Mesenchymal stem cell (in vitro differentiated cells and primary cell): Measurements from ENCODE around the gene RUNX1.

Experiments
- DNase-seq: peaks from one replicate; pipeline ENCODE4 v3.0.0-alpha.2; 2013
- H2AFZ ChIP-seq: one replicate; pipeline ENCODE4 v1.6.1; 2013; ENCODE audit warnings: low read depth, mild to moderate bottlenecking, control low read depth, inconsistent platforms, low read length, moderate library complexity
- H2AK5ac ChIP-seq: 2 replicates; pipeline ENCODE4 v1.6.1; 2013; ENCODE audit warnings: low read length, moderate library complexity, mild to moderate bottlenecking, inconsistent platforms; ENCODE audit not compliant: severe bottlenecking
- H2BK120ac ChIP-seq: one replicate; pipeline ENCODE4 v1.6.1; 2013; ENCODE audit warnings: low read depth, mild to moderate bottlenecking, inconsistent platforms, low read length, moderate library complexity
- H2BK12ac ChIP-seq, 2 experiments: one replicate each; pipeline ENCODE4 v1.6.1; 2013; ENCODE audit warnings: inconsistent platforms in 2 of 2, low read length in 2 of 2, mild to moderate bottlenecking in 2 of 2, moderate library complexity in 2 of 2, control low read depth in 1 of 2
- H2BK15ac ChIP-seq: one replicate; pipeline ENCODE4 v1.6.1; 2013; ENCODE audit warnings: mild to moderate bottlenecking, low read depth, inconsistent platforms; ENCODE audit not compliant: poor library complexity, severe bottlenecking
- H2BK5ac ChIP-seq: 2 replicates; pipeline ENCODE4 v1.6.1; 2013; ENCODE audit warnings: low read depth, mild to moderate bottlenecking, low read length, control low read depth, inconsistent platforms; ENCODE audit not compliant: poor library complexity, severe bottlenecking
- H3K14ac ChIP-seq, 2 experiments: one replicate each; pipeline ENCODE4 v1.6.1; 2013; ENCODE audit warnings: inconsistent platforms in 2 of 2, low read length in 2 of 2, control low read depth in 1 of 2, mild to moderate bottlenecking in 1 of 2, moderate library complexity in 1 of 2
- H3K18ac ChIP-seq, 2 experiments: one replicate each; pipeline ENCODE4 v1.6.1; 2013; ENCODE audit warnings: inconsistent platforms in 2 of 2, low read length in 2 of 2, control low read depth in 1 of 2, low read depth in 1 of 2, mild to moderate bottlenecking in 1 of 2
- H3K23ac ChIP-seq, 2 experiments: one replicate each; pipeline ENCODE4 v1.6.1; 2013; ENCODE audit warnings: inconsistent platforms in 2 of 2, low read length in 2 of 2, mild to moderate bottlenecking in 2 of 2, moderate library complexity in 2 of 2, control low read depth in 1 of 2
- H3K27ac ChIP-seq: 2 replicates; pipeline ENCODE4 v1.5.1; 2013; ENCODE audit warnings: mild to moderate bottlenecking, moderate library complexity, low read length, control low read depth, inconsistent platforms; ENCODE audit not compliant: poor library complexity, severe bottlenecking
- H3K27me3 ChIP-seq, 2 experiments: 2 replicates each; pipeline versions ENCODE4 v1.6.1 to v1.7.0; 2013; ENCODE audit warnings: low read length in 2 of 2, mild to moderate bottlenecking in 2 of 2, moderate library complexity in 2 of 2, control low read depth in 1 of 2, inconsistent platforms in 1 of 2; ENCODE audit not compliant: control insufficient read depth in 1 of 2, insufficient read depth in 1 of 2
- H3K36me3 ChIP-seq, 2 experiments: 2 replicates each; pipeline versions ENCODE4 v1.6.1 to v1.7.0; 2013; ENCODE audit warnings: low read length in 2 of 2, control low read depth in 1 of 2, inconsistent platforms in 1 of 2, low read depth in 1 of 2, mild to moderate bottlenecking in 1 of 2; ENCODE audit not compliant: insufficient read depth in 2 of 2, control insufficient read depth in 1 of 2
- H3K4ac ChIP-seq, 2 experiments: one replicate each; pipeline ENCODE4 v1.6.1; 2013; ENCODE audit warnings: inconsistent platforms in 2 of 2, low read length in 2 of 2, mild to moderate bottlenecking in 2 of 2, moderate library complexity in 2 of 2, control low read depth in 1 of 2, low read depth in 1 of 2
- H3K4me1 ChIP-seq: 2 replicates; pipeline ENCODE4 v1.6.1; 2013; ENCODE audit warnings: low read depth, low read length, control low read depth; ENCODE audit not compliant: control insufficient read depth, insufficient read depth
- H3K4me2 ChIP-seq: 2 replicates; pipeline ENCODE4 v1.6.1; 2013; ENCODE audit warnings: low read length, mild to moderate bottlenecking, inconsistent platforms; ENCODE audit not compliant: poor library complexity, severe bottlenecking
- H3K4me3 ChIP-seq, 2 experiments: 2 replicates each; pipeline versions ENCODE4 v1.5.1 to v1.7.0; 2013; ENCODE audit warnings: low read length in 2 of 2, mild to moderate bottlenecking in 2 of 2, control low read depth in 1 of 2, low read depth in 1 of 2; ENCODE audit not compliant: insufficient read depth in 1 of 2
- H3K79me1 ChIP-seq: replicated peaks from 2 replicates; pipeline ENCODE4 v1.6.1; 2013; ENCODE audit warnings: mild to moderate bottlenecking, control low read depth, low read length, inconsistent platforms; ENCODE audit not compliant: poor library complexity, severe bottlenecking
- H3K9ac ChIP-seq: 2 replicates; pipeline ENCODE4 v1.7.0; 2013; ENCODE audit warnings: mild to moderate bottlenecking, low read length, moderate library complexity
- H3K9me3 ChIP-seq: 2 replicates; pipeline ENCODE4 v1.7.0; 2013; ENCODE audit warnings: mild to moderate bottlenecking, low read length; ENCODE audit not compliant: control insufficient read depth
- H4K8ac ChIP-seq: one replicate; pipeline ENCODE4 v1.6.1; 2013; ENCODE audit warnings: inconsistent platforms, mild to moderate bottlenecking, low read length, moderate library complexity
- H4K91ac ChIP-seq: one replicate; pipeline ENCODE4 v1.6.1; 2013; ENCODE audit warnings: mild to moderate bottlenecking, low read length, inconsistent platforms
- whole genome bisulfite sequencing: methylation state at CpG from one replicate; pipeline ENCODE4 v1.1.7; 2013; ENCODE audit warnings: mixed read lengths; 5-methylcytosine and 5-hydroxymethylcytosine counted together

Gene RUNX1

DNA sequence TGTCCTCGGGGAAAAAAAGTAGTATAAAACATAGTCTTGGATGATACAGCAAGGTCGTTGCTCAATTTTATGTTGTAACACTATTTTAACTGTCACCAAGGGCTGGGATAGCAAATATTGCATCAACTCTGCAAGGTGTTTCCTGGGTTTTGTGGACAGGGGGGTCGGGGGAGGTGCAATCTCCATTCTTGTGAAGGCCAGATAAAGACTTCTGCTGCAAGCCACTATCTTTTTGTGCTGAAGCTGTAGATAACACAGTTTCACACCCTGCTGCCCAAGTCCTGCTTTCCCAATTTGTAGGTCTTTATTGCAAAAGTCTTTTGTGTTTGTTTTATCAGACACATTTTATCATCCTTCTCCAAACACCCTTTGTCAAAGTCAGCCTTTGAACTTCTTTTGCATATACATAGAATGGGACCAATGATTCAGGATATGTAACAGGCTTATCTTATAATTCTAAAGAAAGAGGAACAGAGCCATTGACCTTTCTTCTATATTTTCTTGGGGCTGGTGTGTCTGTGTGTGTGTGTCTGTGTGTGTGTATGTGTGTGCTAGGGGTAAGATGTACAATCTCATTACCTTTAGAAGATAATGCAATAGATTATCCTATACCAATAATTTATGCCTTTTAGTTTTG, 140.6 kb downstream of the RUNX1 start:
- no peak for DNase-seq
- no peaks in the 10 kb centered on the region for H3K4me1 ChIP-seq
- no peak overlapping the region for H4K91ac ChIP-seq
- no peak overlapping the region for H2BK15ac ChIP-seq
- no peak overlapping the region for H2AFZ ChIP-seq
- no peak overlapping the region for H3K4ac ChIP-seq
- peak overlapping the region; percentile 0 for H3K9ac ChIP-seq
- no peak overlapping the region for H2BK12ac ChIP-seq
- peak overlapping the region in 1 of 2 experiments; percentile 15 for H3K4me3 ChIP-seq
- H3K23ac ChIP-seq, result no peak overlapping the region
- H2BK5ac ChIP-seq, result no peak overlapping the region
- 63% methylated on average over 2 of the region's 3 CpGs for WGBS
- peaks cover 1% of the 10 kb centered on the region for H3K79me1 ChIP-seq
- H3K18ac ChIP-seq, result no peak overlapping the region
- no peak overlapping the region for H4K8ac ChIP-seq
- no peak overlapping the region for H2AK5ac ChIP-seq
- H2BK120ac ChIP-seq, result no peak overlapping the region
- no peaks in the 10 kb centered on the region for H3K36me3 ChIP-seq
- H3K27ac ChIP-seq, result no peak overlapping the region
- no peaks in the 10 kb centered on the region for H3K9me3 ChIP-seq
- no peaks in the 10 kb centered on the region for H3K27me3 ChIP-seq
- no peak overlapping the region for H3K14ac ChIP-seq
- H3K4me2 ChIP-seq, result no peak overlapping the region

DNA sequence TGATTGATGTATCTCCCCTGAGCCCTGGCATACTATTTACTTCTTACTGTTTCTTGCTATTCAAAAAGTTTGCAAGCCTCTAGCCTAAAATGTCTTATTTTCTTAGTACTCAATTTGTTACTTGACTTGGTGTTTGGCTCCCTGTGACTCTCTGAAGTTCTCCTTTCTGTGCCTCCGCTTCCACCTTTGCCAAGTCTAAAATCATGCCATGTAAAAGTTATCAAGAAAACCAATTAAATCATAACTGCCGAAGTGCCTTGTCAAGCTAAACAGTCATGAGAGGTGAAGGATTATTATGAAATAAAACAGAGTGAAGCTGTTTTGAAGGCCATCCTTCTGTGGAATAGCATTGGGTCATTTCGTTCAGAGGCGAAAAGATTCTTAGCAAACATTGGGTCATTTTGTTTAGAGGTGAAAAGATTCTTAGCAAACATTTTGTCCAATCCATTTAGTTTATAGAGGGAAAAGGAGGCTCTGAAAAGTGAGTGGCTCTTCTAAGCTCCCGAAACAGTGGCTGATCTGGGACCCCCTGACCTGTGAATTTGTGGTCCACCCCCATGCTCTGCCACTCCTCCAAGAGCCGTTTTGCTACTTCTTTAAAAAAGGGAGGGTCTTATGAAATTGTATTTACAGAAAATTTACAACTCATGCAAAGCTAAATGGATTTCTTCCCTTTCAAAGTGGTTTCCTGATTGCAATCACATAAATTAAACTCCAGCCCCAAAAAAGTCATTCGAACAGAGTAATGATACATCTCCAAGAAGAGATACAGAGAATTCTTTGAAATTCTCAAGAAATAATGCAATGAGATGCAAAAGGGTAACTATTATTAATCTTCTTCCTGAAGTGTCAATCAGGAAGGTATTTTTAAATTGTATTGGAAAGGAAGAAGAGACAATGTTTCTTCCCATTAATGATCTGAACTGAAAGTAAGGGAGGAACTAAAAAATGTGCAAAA, 141.4 kb downstream of the RUNX1 start:
- H2AK5ac ChIP-seq, result no peak overlapping the region
- no peak for DNase-seq
- 98% methylated on average over 5 of the region's 7 CpGs for WGBS
- H4K91ac ChIP-seq, result no peak overlapping the region
- no peak overlapping the region for H2BK15ac ChIP-seq
- H3K4me2 ChIP-seq, result no peak overlapping the region
- no peak overlapping the region for H3K14ac ChIP-seq
- H2BK12ac ChIP-seq, result no peak overlapping the region
- H3K79me1 ChIP-seq, result peaks cover 1% of the 10 kb centered on the region
- H3K18ac ChIP-seq, result no peak overlapping the region
- no peak overlapping the region for H4K8ac ChIP-seq
- no peak overlapping the region for H2AFZ ChIP-seq
- H3K9me3 ChIP-seq, result no peaks in the 10 kb centered on the region
- H2BK5ac ChIP-seq, result no peak overlapping the region
- H3K27me3 ChIP-seq, result no peaks in the 10 kb centered on the region
- no peaks in the 10 kb centered on the region for H3K36me3 ChIP-seq
- H3K27ac ChIP-seq, result no peak overlapping the region
- H3K4ac ChIP-seq, result no peak overlapping the region
- no peak overlapping the region for H3K23ac ChIP-seq
- no peak overlapping the region for H2BK120ac ChIP-seq
- peak overlapping the region in 1 of 2 experiments; percentile 15 for H3K4me3 ChIP-seq
- H3K4me1 ChIP-seq, result no peaks in the 10 kb centered on the region
- peak overlapping the region; percentile 0 for H3K9ac ChIP-seq

DNA sequence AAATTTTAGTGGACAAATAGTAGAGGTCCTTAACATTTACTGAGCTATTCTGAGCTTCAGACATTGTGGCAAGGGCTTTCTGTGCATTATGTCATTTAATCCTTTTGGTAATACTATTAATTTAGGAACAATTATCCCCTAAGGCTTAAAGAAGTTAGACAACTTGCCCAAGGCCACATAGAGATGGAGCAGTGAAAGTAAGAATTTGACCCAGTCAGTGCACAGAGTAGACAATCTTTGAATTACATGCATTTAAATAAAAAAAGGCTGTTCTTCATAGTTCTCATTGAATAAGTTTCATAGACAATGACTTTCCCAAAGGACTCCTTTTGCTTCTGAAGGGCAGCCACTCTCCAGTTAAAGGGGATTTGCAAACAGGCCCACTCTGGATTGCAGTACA, 142.7 kb downstream of the RUNX1 start:
- Histone ChIP-seq H3K9ac (no peak overlapping the region), H3K4me1 (no peaks in the 10 kb centered on the region), H3K23ac (no peak overlapping the region), H3K4me2 (no peak overlapping the region), H3K79me1 (peaks cover 4% of the 10 kb centered on the region), H4K91ac (no peak overlapping the region), H3K14ac (no peak overlapping the region), H3K4ac (no peak overlapping the region), H2BK12ac (no peak overlapping the region), H3K4me3 (no peak overlapping the region), H2BK5ac (no peak overlapping the region), H3K9me3 (no peaks in the 10 kb centered on the region), H2BK120ac (no peak overlapping the region), H3K27me3 (no peaks in the 10 kb centered on the region), H4K8ac (no peak overlapping the region), H2AK5ac (no peak overlapping the region), H3K36me3 (no peaks in the 10 kb centered on the region), H3K18ac (no peak overlapping the region), H3K27ac (no peak overlapping the region), H2BK15ac (no peak overlapping the region), H2AFZ (no peak overlapping the region)
- DNase-seq, result no peak

DNA sequence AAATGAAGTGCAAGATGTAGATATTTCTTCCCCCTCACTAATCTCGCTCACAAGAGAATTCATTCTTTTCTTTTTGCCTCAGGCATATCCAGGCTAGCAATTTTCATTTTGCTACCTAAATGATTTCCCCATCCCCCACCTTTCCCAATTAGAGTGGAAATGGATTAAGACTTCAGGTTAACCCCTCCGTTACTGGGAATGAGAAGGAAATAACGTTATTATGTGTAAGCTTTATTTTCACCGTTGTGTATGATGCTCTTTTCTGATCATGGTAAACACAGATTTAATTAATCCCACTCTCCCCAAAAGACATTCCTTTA, 143.9 kb downstream of the RUNX1 start:
- H2BK120ac ChIP-seq, result no peak overlapping the region
- H3K4me1 ChIP-seq, result no peaks in the 10 kb centered on the region
- no peak overlapping the region for H2BK12ac ChIP-seq
- no peak overlapping the region for H3K9ac ChIP-seq
- H3K27me3 ChIP-seq, result no peaks in the 10 kb centered on the region
- H3K4me2 ChIP-seq, result no peak overlapping the region
- no peak overlapping the region for H3K14ac ChIP-seq
- no peak overlapping the region for H4K91ac ChIP-seq
- H3K23ac ChIP-seq, result no peak overlapping the region
- no peaks in the 10 kb centered on the region for H3K36me3 ChIP-seq
- 100% methylated on average over 2 of the region's 4 CpGs for WGBS
- H2AK5ac ChIP-seq, result no peak overlapping the region
- no peak overlapping the region for H3K18ac ChIP-seq
- no peak overlapping the region for H3K4ac ChIP-seq
- H4K8ac ChIP-seq, result no peak overlapping the region
- DNase-seq, result no peak
- no peak overlapping the region for H2BK15ac ChIP-seq
- no peak overlapping the region for H3K27ac ChIP-seq
- H2BK5ac ChIP-seq, result no peak overlapping the region
- no peak overlapping the region for H2AFZ ChIP-seq
- peaks cover 4% of the 10 kb centered on the region for H3K79me1 ChIP-seq
- no peak overlapping the region for H3K4me3 ChIP-seq
- no peaks in the 10 kb centered on the region for H3K9me3 ChIP-seq
